ENCODE results near the gene TSPAN14.
"Not testable (repeated sequence)": the region's sequence is repeated elsewhere in the genome, so short reads cannot be mapped to it uniquely, and the experiment has no call there.

The TSPAN14 gene

DNA sequence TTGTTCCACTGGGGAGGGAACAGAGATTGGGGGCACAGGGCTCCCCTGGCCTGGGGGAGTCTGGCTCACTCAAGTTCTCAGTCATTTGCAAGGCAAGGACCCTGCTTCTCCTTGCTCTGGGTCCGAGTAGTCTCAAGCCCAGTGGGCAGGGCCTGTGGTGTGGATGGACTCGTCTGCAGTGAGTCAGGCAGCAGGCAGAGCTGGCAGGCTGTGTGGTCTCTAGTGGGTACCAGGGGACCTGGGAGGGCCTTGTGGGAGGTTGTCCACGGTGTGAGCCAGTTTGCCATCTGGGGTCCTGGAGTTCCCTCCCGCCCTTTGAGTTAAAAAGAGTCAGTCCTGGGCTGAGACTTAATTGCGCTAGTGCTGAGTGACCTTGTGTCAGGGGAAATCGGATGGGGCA, 74.8 kb downstream of the TSPAN14 start:
- peaks cover 9% of the 10 kb centered on the region for H3K4me1 ChIP-seq (ENCODE audit: control insufficient read depth, insufficient read depth, low read length)
- no peaks in the 10 kb centered on the region for H3K27me3 ChIP-seq (replicated peaks; ENCODE audit: control insufficient read depth, insufficient read depth, low read length)
- no peaks in the 10 kb centered on the region for H3K36me3 ChIP-seq (ENCODE audit: control insufficient read depth, insufficient read depth, low read length, severe bottlenecking)
- no peak overlapping the region for H3K4me3 ChIP-seq (ENCODE audit: low read length)
- no peaks in the 10 kb centered on the region for H3K9me3 ChIP-seq (ENCODE audit: control insufficient read depth, low read length)
- no peak overlapping the region for H3K9ac ChIP-seq (ENCODE audit: low read length)
- DNase-seq (ENCODE audit: low read depth) = no peak

DNA sequence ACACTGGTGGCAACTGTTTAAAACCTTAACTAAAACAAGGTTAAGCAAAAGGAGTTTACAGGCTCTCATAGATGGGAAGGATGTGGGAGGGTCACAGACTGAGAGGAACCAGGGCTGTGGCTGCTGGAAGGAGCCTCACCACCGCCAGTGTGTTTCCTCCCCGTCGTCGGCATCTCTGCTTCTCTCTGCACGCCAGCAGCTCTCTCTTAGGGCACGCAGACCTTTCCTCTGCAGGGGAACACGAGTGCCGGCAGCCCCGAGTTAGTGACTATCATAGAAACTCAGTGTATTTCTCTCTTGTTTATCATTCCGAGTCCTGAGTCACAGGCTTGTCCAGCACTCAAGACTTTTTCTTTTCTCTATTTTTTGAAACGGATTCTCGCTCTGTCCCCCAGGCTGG, 75.5 kb downstream of the TSPAN14 start:
- H3K27me3 ChIP-seq (replicated peaks; ENCODE audit: control insufficient read depth, insufficient read depth, low read length) = no peaks in the 10 kb centered on the region
- peaks cover 2% of the 10 kb centered on the region for H3K4me1 ChIP-seq (ENCODE audit: control insufficient read depth, insufficient read depth, low read length)
- no peak overlapping the region for H3K4me3 ChIP-seq (ENCODE audit: low read length)
- no peak for DNase-seq (ENCODE audit: low read depth)
- H3K36me3 ChIP-seq (ENCODE audit: control insufficient read depth, insufficient read depth, low read length, severe bottlenecking) = no peaks in the 10 kb centered on the region
- H3K9ac ChIP-seq (ENCODE audit: low read length) = no peak overlapping the region
- no peaks in the 10 kb centered on the region for H3K9me3 ChIP-seq (ENCODE audit: control insufficient read depth, low read length)

DNA sequence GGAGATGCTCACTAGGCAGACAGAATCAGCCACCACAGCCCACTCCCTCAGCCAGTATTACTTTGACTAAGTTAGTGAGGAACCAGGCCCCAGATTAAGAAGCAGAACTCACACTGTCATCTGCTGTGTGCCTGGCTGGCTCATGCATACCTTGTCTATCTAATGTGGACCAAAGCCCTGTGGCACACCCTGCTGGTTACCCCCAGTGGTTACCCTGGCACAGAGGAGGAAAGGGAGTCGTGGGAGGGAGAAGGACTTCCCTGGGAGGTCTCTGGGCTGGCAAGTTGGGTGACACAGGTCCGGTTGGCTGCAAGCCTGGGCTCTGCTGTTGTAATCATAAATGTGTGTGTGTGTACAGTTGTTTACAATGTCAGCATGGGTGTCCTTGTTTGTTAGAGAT, 76.1 kb downstream of the TSPAN14 start:
- Histone ChIP-seq H3K9ac (ENCODE audit: low read length) (no peak overlapping the region), H3K9me3 (ENCODE audit: control insufficient read depth, low read length) (no peaks in the 10 kb centered on the region), H3K4me1 (ENCODE audit: control insufficient read depth, insufficient read depth, low read length) (no peaks in the 10 kb centered on the region), H3K27me3 (replicated peaks; ENCODE audit: control insufficient read depth, insufficient read depth, low read length) (no peaks in the 10 kb centered on the region), H3K36me3 (ENCODE audit: control insufficient read depth, insufficient read depth, low read length, severe bottlenecking) (no peaks in the 10 kb centered on the region), H3K4me3 (ENCODE audit: low read length) (no peak overlapping the region)
- DNase-seq (ENCODE audit: low read depth) = no peak

- H3K9ac ChIP-seq (ENCODE audit: low read length) = no peak overlapping the region
- no peak overlapping the region for H3K4me3 ChIP-seq (ENCODE audit: low read length)
- no peak for DNase-seq (ENCODE audit: low read depth)
Measured at GRCh38 chr10:80530816-80531215, 76.7 kb downstream of the TSPAN14 start.

GRCh38 chr10:80532571-80532970, 78.5 kb downstream of the TSPAN14 start:
- H3K4me3 ChIP-seq (ENCODE audit: low read length) = no peak overlapping the region
- no peak for DNase-seq (ENCODE audit: low read depth)

More at GRCh38 chr10:80530816-80531215, 76.7 kb downstream of the TSPAN14 start:
- H3K27me3 ChIP-seq (replicated peaks; ENCODE audit: control insufficient read depth, insufficient read depth, low read length) = no peaks in the 10 kb centered on the region
- no peaks in the 10 kb centered on the region for H3K4me1 ChIP-seq (ENCODE audit: control insufficient read depth, insufficient read depth, low read length)
- H3K9me3 ChIP-seq (ENCODE audit: control insufficient read depth, low read length) = no peaks in the 10 kb centered on the region
- H3K36me3 ChIP-seq (ENCODE audit: control insufficient read depth, insufficient read depth, low read length, severe bottlenecking) = no peaks in the 10 kb centered on the region

GRCh38 chr10:80534059-80534458, 79.9 kb downstream of the TSPAN14 start:
- H3K27me3 ChIP-seq (replicated peaks; ENCODE audit: control insufficient read depth, insufficient read depth, low read length); H3K9me3 ChIP-seq (ENCODE audit: control insufficient read depth, low read length); H3K9ac ChIP-seq (ENCODE audit: low read length); H3K4me3 ChIP-seq (ENCODE audit: low read length); H3K4me1 ChIP-seq (ENCODE audit: control insufficient read depth, insufficient read depth, low read length); H3K36me3 ChIP-seq (ENCODE audit: control insufficient read depth, insufficient read depth, low read length, severe bottlenecking); DNase-seq (ENCODE audit: low read depth): not testable (repeated sequence)

More at GRCh38 chr10:80532571-80532970, 78.5 kb downstream of the TSPAN14 start:
- no peak overlapping the region for H3K9ac ChIP-seq (ENCODE audit: low read length)
- no peaks in the 10 kb centered on the region for H3K4me1 ChIP-seq (ENCODE audit: control insufficient read depth, insufficient read depth, low read length)
- H3K36me3 ChIP-seq (ENCODE audit: control insufficient read depth, insufficient read depth, low read length, severe bottlenecking) = no peaks in the 10 kb centered on the region
- H3K27me3 ChIP-seq (replicated peaks; ENCODE audit: control insufficient read depth, insufficient read depth, low read length) = no peaks in the 10 kb centered on the region
- H3K9me3 ChIP-seq (ENCODE audit: control insufficient read depth, low read length) = no peaks in the 10 kb centered on the region

- not testable (repeated sequence) for H3K4me1 ChIP-seq (ENCODE audit: control insufficient read depth, insufficient read depth, low read length); H3K27me3 ChIP-seq (replicated peaks; ENCODE audit: control insufficient read depth, insufficient read depth, low read length); H3K9ac ChIP-seq (ENCODE audit: low read length); DNase-seq (ENCODE audit: low read depth); H3K36me3 ChIP-seq (ENCODE audit: control insufficient read depth, insufficient read depth, low read length, severe bottlenecking); H3K9me3 ChIP-seq (ENCODE audit: control insufficient read depth, low read length); H3K4me3 ChIP-seq (ENCODE audit: low read length)
Measured at GRCh38 chr10:80534646-80535045, 80.5 kb downstream of the TSPAN14 start.

DNA sequence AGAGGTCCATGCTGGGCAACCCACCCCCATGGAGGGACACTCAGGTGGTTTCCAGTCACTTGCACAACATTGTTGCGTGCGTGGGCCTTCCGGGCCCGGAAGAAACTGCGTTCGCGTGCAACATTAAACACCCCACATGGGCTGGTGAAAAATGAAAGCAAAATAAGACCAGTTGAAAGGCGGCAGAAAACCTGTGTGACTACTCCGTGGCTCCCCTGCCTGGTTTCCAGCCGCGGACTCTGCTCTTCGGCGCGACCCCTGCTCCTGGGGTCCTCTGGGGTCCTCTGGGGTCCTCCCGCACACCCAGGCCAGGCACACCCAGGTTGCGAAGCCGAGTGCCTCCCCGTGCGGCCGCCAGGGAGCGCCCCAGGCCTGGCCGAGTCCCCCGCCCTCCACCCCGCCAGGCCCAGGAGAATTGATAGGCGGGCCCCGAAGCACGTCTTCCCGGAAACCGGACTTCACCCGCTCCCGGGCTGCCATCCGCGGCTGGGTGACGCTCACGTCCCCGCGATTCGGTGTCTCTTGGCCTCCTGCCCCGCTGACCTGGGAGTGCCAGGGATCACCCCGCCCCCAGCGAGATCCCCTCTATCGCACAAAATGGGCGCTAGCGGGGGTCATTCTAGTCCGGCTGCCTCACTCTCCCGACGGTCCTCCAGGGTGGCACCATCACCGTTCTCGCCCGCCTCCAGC, 81.7 kb downstream of the TSPAN14 start:
- H3K9me3 ChIP-seq (ENCODE audit: control insufficient read depth, low read length) = no peaks in the 10 kb centered on the region
- H3K4me1 ChIP-seq (ENCODE audit: control insufficient read depth, insufficient read depth, low read length) = no peaks in the 10 kb centered on the region
- DNase-seq (ENCODE audit: low read depth) = no peak
- peak overlapping the region; percentile 74 for H3K9ac ChIP-seq (ENCODE audit: low read length)
- peak overlapping the region; percentile 77 for H3K4me3 ChIP-seq (ENCODE audit: low read length)
- no peaks in the 10 kb centered on the region for H3K36me3 ChIP-seq (ENCODE audit: control insufficient read depth, insufficient read depth, low read length, severe bottlenecking)
- peaks cover 12% of the 10 kb centered on the region for H3K27me3 ChIP-seq (replicated peaks; ENCODE audit: control insufficient read depth, insufficient read depth, low read length)

- H3K4me3 ChIP-seq (ENCODE audit: low read length) = peak overlapping the region; percentile 77
- DNase-seq (ENCODE audit: low read depth) = no peak
Measured at GRCh38 chr10:80536361-80536835, 82.3 kb downstream of the TSPAN14 start.

DNA sequence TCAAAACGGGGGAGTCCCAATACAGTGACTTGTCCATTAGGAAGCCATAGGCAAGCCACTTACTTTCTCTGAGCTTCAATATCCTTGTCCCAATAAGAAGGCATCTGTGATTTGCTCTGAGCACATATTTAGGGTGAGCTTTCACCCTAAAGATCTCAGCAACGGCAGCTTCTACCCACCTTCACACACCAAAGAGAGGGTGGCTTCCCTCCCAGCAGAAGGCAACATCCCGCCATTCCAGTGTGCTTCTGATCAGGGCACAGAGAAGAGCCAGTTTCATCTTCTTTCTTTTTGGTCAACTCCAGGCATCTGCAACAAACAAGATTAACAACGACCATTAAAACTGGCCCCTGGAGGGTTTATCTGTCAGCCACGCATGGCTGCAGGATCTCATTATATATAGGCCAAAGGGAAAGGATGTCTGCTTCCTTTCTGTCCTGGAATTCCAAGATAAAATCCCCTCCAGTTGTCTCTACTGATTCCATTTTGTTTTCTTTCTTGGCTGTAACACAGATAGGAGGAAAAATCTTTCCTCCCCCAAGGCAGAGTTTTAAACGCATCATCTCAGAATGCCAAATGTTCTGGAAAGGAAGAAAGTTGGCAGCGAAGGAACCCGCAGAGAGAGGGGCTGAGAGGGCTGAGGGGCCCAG, 83.1 kb downstream of the TSPAN14 start:
- no peaks in the 10 kb centered on the region for H3K36me3 ChIP-seq (ENCODE audit: control insufficient read depth, insufficient read depth, low read length, severe bottlenecking)
- DNase-seq (ENCODE audit: low read depth) = no peak
- peaks cover 24% of the 10 kb centered on the region for H3K27me3 ChIP-seq (replicated peaks; ENCODE audit: control insufficient read depth, insufficient read depth, low read length)
- H3K9ac ChIP-seq (ENCODE audit: low read length) = no peak overlapping the region
- no peak overlapping the region for H3K4me3 ChIP-seq (ENCODE audit: low read length)
- no peaks in the 10 kb centered on the region for H3K4me1 ChIP-seq (ENCODE audit: control insufficient read depth, insufficient read depth, low read length)
- H3K9me3 ChIP-seq (ENCODE audit: control insufficient read depth, low read length) = no peaks in the 10 kb centered on the region

More at GRCh38 chr10:80536361-80536835, 82.3 kb downstream of the TSPAN14 start:
- Histone ChIP-seq H3K4me1 (ENCODE audit: control insufficient read depth, insufficient read depth, low read length) (no peaks in the 10 kb centered on the region), H3K9me3 (ENCODE audit: control insufficient read depth, low read length) (no peaks in the 10 kb centered on the region), H3K36me3 (ENCODE audit: control insufficient read depth, insufficient read depth, low read length, severe bottlenecking) (no peaks in the 10 kb centered on the region), H3K9ac (ENCODE audit: low read length) (peak overlapping the region; percentile 74), H3K27me3 (replicated peaks; ENCODE audit: control insufficient read depth, insufficient read depth, low read length) (peaks cover 17% of the 10 kb centered on the region)

DNA sequence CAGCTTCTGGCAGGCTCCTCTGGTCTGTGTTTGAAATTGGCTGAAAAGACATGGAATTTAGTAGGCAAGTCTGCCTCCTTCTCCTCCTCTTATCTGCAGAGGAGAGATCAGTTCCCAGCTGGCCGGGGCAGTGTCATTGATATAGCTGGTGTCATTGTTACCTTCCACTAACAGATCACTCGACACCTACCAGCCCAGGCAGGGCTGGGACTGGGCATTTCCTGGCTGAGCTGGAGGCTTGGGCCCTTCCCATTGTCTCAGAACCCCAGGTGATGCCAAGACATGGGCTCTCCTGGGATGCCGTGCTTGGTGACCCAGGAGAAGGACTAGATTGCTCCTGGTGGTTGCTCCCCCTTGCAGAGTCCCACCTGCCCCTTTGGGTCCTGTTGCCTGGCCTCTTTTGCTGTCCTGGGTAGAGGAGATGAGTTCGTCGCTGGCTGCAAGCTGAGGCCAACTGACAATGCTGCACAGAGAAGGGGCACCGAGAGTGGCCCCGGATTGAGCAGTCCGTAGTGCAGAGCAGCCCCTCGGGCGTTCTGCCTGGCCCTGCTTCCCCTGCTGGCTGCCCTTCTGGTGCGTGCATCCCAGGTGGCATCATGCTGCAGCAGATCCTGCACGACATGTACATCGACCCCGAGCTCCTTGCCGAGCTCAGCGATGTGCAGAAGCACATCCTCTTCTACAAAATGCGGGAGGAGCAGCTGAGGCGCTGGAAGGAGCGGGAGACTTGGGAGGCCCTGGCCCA, 83.8 kb downstream of the TSPAN14 start, which contains the start of gene SH2D4B:
SH2D4B (plus strand) TSS at position 167 of the 745 bp plus-strand sequence; CDS start at position 597, 430 bp downstream.
- Histone ChIP-seq H3K36me3 (ENCODE audit: control insufficient read depth, insufficient read depth, low read length, severe bottlenecking) (no peaks in the 10 kb centered on the region), H3K9me3 (ENCODE audit: control insufficient read depth, low read length) (no peaks in the 10 kb centered on the region), H3K27me3 (replicated peaks; ENCODE audit: control insufficient read depth, insufficient read depth, low read length) (peaks cover 28% of the 10 kb centered on the region), H3K9ac (ENCODE audit: low read length) (no peak within 1 kb of the TSS), H3K4me1 (ENCODE audit: control insufficient read depth, insufficient read depth, low read length) (no peaks in the 10 kb centered on the region), H3K4me3 (ENCODE audit: low read length) (no peak within 1 kb of the TSS)
- no peak for DNase-seq (ENCODE audit: low read depth)
